Right lobe of liver (tissue), 4 donors: Measurements from ENCODE around the gene MBNL2.

Source experiments
- POLR2A ChIP-seq: fragments of 450-650 bp; IDR thresholded peaks from one replicate; pipeline ENCODE4 v1.6.1; 2017; ENCODE audit warnings: antibody characterized with exemption, mild to moderate bottlenecking
- TF ChIP-seq, protein P1 (sequence below), 4 donors: fragments of 200-600 bp in 3 of 4; fragments of 450-650 bp in 1 of 4; IDR thresholded peaks; one replicate each; pipeline versions ENCODE4 v1.5.1 to v1.8.0; 2016 to 2022; ENCODE audit warnings: antibody characterized with exemption in 4 of 4, mild to moderate bottlenecking in 2 of 4
- donor health status: DM: no; HTN: no; CAD: no.
- donor health status: DM: no; HTN: no; CAD: no.
- donor health status: DM: no; HTN: yes; CAD: no.

DNA sequence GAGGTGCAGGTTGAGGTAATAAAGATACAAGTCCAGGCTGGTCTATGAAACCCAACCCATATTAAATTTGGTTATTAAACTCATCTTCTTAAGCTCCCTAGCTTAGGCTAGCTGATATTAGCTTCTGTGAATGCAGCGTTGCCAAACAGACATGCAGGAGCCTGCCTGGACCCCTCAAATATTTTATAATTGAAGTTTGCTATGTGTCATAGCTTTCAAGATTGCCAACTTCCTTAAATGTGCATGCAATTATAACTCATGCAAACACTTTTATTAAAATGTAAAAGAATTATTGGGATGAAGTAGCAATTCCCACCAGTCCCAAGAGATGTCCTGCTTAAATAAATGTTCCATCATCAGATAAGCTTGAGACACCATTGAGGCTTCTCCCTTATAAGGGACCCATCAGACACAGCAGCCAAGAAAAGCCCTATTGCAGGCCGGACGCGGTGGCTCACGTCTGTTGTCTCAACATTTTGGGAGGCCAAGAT lies 51.3 kb downstream of the MBNL2 start:
- TF ChIP-seq, protein P1, sequence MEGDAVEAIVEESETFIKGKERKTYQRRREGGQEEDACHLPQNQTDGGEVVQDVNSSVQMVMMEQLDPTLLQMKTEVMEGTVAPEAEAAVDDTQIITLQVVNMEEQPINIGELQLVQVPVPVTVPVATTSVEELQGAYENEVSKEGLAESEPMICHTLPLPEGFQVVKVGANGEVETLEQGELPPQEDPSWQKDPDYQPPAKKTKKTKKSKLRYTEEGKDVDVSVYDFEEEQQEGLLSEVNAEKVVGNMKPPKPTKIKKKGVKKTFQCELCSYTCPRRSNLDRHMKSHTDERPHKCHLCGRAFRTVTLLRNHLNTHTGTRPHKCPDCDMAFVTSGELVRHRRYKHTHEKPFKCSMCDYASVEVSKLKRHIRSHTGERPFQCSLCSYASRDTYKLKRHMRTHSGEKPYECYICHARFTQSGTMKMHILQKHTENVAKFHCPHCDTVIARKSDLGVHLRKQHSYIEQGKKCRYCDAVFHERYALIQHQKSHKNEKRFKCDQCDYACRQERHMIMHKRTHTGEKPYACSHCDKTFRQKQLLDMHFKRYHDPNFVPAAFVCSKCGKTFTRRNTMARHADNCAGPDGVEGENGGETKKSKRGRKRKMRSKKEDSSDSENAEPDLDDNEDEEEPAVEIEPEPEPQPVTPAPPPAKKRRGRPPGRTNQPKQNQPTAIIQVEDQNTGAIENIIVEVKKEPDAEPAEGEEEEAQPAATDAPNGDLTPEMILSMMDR (IDR thresholded peaks at IDR 0.05) = no peak
- TF ChIP-seq POLR2A = no peak
